SJSA1 (cell line): Measurements from ENCODE around the gene TLN1. TPM values are rescaled to one million over a fixed set of nuclear protein-coding genes. Genes with fewer than 3 reads are reported as not detected.

ENCODE experiments used
- DNase-seq, 2 experiments: peaks; one replicate each; pipeline ENCODE4 v3.0.0-alpha.2; 2015 to 2020; ENCODE audit warnings: low spot score in 2 of 2, low read depth in 1 of 2
- H3K27ac ChIP-seq: fragments of 250-450 bp; sonication (Bioruptor Pico); 2 replicates; pipeline ENCODE4 v1.5.1; 2020; ENCODE audit warnings: mild to moderate bottlenecking, moderate library complexity
- H3K27me3 ChIP-seq: fragments of 250-450 bp; sonication (Bioruptor Pico); replicated peaks from 2 replicates; pipeline ENCODE4 v1.5.1; 2020; ENCODE audit warnings: mild to moderate bottlenecking, moderate library complexity
- H3K36me3 ChIP-seq: fragments of 250-450 bp; sonication (Bioruptor Pico); 2 replicates; pipeline ENCODE4 v1.5.1; 2020; ENCODE audit warnings: mild to moderate bottlenecking
- H3K4me1 ChIP-seq: fragments of 250-450 bp; sonication (Bioruptor Pico); replicated peaks from 2 replicates; pipeline ENCODE4 v1.6.1; 2021; ENCODE audit warnings: mild to moderate bottlenecking
- H3K4me3 ChIP-seq: fragments of 250-450 bp; sonication (Bioruptor Pico); 2 replicates; pipeline ENCODE4 v1.5.1; 2020; ENCODE audit warnings: mild to moderate bottlenecking
- H3K9me3 ChIP-seq: fragments of 250-450 bp; sonication (Bioruptor Pico); replicated peaks from 2 replicates; pipeline ENCODE4 v1.5.1; 2020; ENCODE audit warnings: mild to moderate bottlenecking
- total RNA-seq: library from RNA; depleted of rRNA; stranded (reverse); fragments of >200 nt; shearing (Covaris generic); gene quantifications from 2 replicates; pipeline ENCODE4 v1.2.3, GENCODE V29; 2014

The TLN1 gene
- total RNA-seq, 1 experiment from 2014 or later = 213 TPM

GRCh38 chr9:35688558-35689541 is 43.1 kb downstream of the TLN1 start:
- H3K4me1 ChIP-seq = peaks cover 24% of the 10 kb centered on the region
- DNase-seq = peak in 1 of 2 experiments; percentile 27
- H3K27ac ChIP-seq = peak overlapping the region; percentile 17; the same call in 1 of the 2 replicates
- H3K4me3 ChIP-seq = peak overlapping the region; percentile 60
- no peaks in the 10 kb centered on the region for H3K27me3 ChIP-seq
- H3K9me3 ChIP-seq = no peaks in the 10 kb centered on the region
- H3K36me3 ChIP-seq = peaks cover 55% of the 10 kb centered on the region

- H3K36me3 ChIP-seq = peaks cover 63% of the 10 kb centered on the region
- no peaks in the 10 kb centered on the region for H3K9me3 ChIP-seq
- H3K27ac ChIP-seq = no peak overlapping the region
- peaks cover 24% of the 10 kb centered on the region for H3K4me1 ChIP-seq
- peak overlapping the region; percentile 60 for H3K4me3 ChIP-seq
- DNase-seq = no peak
- no peaks in the 10 kb centered on the region for H3K27me3 ChIP-seq
These were observed 43.9 kb downstream of the TLN1 start for GRCh38 chr9:35687972-35688557.

DNA sequence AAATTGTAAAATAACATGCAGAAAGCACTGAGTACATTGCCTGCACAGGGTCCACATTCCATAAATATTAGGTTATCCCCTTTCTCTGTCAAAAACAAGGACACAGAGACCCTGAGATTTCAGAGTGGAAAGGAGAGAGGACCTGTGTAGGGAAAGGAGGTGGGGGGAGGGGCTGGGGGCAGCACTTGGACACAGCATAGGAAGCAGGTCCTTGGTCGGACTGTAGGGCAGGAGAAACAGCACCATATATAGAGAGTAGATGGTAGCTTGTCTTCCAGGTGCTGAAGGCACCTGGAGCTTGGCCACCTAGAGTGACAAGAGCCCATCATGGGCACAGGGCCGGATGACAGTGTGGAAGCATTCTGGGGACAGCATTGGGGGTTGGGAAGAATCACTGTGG is 44.7 kb downstream of the TLN1 start:
- no peak overlapping the region for H3K4me3 ChIP-seq
- peaks cover 70% of the 10 kb centered on the region for H3K36me3 ChIP-seq
- H3K4me1 ChIP-seq = peaks cover 24% of the 10 kb centered on the region
- H3K9me3 ChIP-seq = no peaks in the 10 kb centered on the region
- DNase-seq = no peak
- no peak overlapping the region for H3K27ac ChIP-seq
- H3K27me3 ChIP-seq = no peaks in the 10 kb centered on the region

- Histone ChIP-seq H3K4me3 (no peak overlapping the region), H3K27ac (no peak overlapping the region), H3K4me1 (peaks cover 23% of the 10 kb centered on the region), H3K9me3 (no peaks in the 10 kb centered on the region), H3K36me3 (peaks cover 78% of the 10 kb centered on the region), H3K27me3 (no peaks in the 10 kb centered on the region)
- DNase-seq = no peak
These were observed 45.5 kb downstream of the TLN1 start for GRCh38 chr9:35686222-35687203.

- no peak for DNase-seq
- Histone ChIP-seq H3K27ac (no peak overlapping the region), H3K9me3 (no peaks in the 10 kb centered on the region), H3K36me3 (peaks cover 80% of the 10 kb centered on the region), H3K4me1 (peaks cover 19% of the 10 kb centered on the region), H3K4me3 (no peak overlapping the region), H3K27me3 (no peaks in the 10 kb centered on the region)
These were observed 46.5 kb downstream of the TLN1 start for GRCh38 chr9:35685506-35685905.

GRCh38 chr9:35684921-35685320 is 47.1 kb downstream of the TLN1 start:
- no peak overlapping the region for H3K4me3 ChIP-seq
- H3K36me3 ChIP-seq = peaks cover 80% of the 10 kb centered on the region
- H3K27me3 ChIP-seq = no peaks in the 10 kb centered on the region
- no peaks in the 10 kb centered on the region for H3K9me3 ChIP-seq
- H3K27ac ChIP-seq = no peak overlapping the region
- H3K4me1 ChIP-seq = peaks cover 19% of the 10 kb centered on the region
- DNase-seq = no peak

GRCh38 chr9:35683323-35683722 is 48.7 kb downstream of the TLN1 start:
- Histone ChIP-seq H3K9me3 (no peaks in the 10 kb centered on the region), H3K27ac (no peak overlapping the region), H3K4me1 (peaks cover 15% of the 10 kb centered on the region), H3K27me3 (no peaks in the 10 kb centered on the region), H3K4me3 (no peak overlapping the region), H3K36me3 (peaks cover 68% of the 10 kb centered on the region)
- DNase-seq = no peak

GRCh38 chr9:35682520-35683315 is 49.3 kb downstream of the TLN1 start:
- no peaks in the 10 kb centered on the region for H3K9me3 ChIP-seq
- no peak for DNase-seq
- H3K27ac ChIP-seq = no peak overlapping the region
- no peak overlapping the region for H3K4me3 ChIP-seq
- peaks cover 9% of the 10 kb centered on the region for H3K4me1 ChIP-seq
- H3K27me3 ChIP-seq = no peaks in the 10 kb centered on the region
- H3K36me3 ChIP-seq = peaks cover 62% of the 10 kb centered on the region

GRCh38 chr9:35682051-35682450 is 49.9 kb downstream of the TLN1 start:
- Histone ChIP-seq H3K27me3 (no peaks in the 10 kb centered on the region), H3K4me3 (no peak overlapping the region), H3K9me3 (no peaks in the 10 kb centered on the region), H3K4me1 (peaks cover 5% of the 10 kb centered on the region), H3K36me3 (peaks cover 55% of the 10 kb centered on the region), H3K27ac (no peak overlapping the region)
- no peak for DNase-seq

- no peak for DNase-seq
- Histone ChIP-seq H3K9me3 (no peaks in the 10 kb centered on the region), H3K4me3 (no peak overlapping the region), H3K36me3 (peaks cover 50% of the 10 kb centered on the region), H3K27ac (no peak overlapping the region), H3K4me1 (no peaks in the 10 kb centered on the region; the same call in 1 of the 2 replicates), H3K27me3 (no peaks in the 10 kb centered on the region)
These were observed 50.5 kb downstream of the TLN1 start for GRCh38 chr9:35681341-35682002.

GRCh38 chr9:35680331-35681105 is 51.5 kb downstream of the TLN1 start:
- H3K4me1 ChIP-seq = no peaks in the 10 kb centered on the region; the same call in 1 of the 2 replicates
- H3K36me3 ChIP-seq = peaks cover 41% of the 10 kb centered on the region
- no peaks in the 10 kb centered on the region for H3K9me3 ChIP-seq
- DNase-seq = no peak
- no peak overlapping the region for H3K27ac ChIP-seq
- no peak overlapping the region for H3K4me3 ChIP-seq
- no peaks in the 10 kb centered on the region for H3K27me3 ChIP-seq
